NCI-H69 (cell line): ENCODE results near the gene CDCA4.
"Not testable (repeated sequence)": the region's sequence is repeated elsewhere in the genome, so short reads cannot be mapped to it uniquely, and the experiment has no call there.

Experiments used
- DNase-seq: peaks from one replicate; lab custom pipeline; 2025; lab: John Stamatoyannopoulos, UW

Gene CDCA4

DNA sequence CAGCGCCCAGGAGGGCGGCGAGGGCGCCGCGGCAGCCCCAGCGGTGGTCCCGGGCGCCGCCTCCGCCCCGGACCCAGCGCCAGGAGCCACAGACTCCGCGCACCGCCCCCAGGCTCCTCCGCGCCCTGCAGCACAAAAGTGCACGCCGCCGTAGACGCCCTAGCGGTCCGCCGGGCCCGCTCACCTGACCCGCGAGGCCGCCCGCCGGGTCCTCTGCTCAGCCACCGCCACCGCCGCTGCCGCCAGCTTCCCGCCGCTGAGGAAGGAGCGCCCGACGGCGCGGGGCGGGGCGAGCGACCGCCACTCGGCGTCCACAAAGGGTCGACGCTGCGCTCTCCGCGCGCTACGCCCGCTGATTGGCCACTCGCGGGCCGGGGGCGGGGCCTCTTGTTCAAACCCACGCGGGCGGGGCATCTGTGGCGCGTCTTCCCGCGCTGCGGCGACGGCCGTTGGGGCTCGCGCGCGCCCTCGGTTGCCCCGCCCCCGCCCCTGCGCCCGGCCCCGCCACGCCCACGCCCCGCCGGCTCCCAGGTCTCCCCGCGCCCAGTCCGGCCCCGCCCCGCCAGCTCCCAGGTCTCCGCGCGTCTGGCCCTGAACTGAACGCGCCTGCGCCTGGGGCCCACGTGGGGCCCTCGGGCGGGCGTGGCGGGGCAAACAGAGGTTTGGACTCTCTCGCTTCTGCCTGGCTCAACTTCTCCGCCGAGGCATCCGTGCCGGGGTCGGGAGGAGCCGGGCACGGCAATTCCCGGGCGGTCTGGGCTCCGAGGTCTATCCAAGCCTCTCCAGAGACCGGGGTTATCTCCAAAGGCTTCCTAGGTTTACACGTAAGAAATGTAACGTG is at the start of gene CDCA4:
TSS of gene CDCA4 (minus strand) at position 269 of the 841 bp plus-strand sequence. CDS start 9,154 bp downstream, outside the sequence.
- peak; percentile 99 for DNase-seq

DNA sequence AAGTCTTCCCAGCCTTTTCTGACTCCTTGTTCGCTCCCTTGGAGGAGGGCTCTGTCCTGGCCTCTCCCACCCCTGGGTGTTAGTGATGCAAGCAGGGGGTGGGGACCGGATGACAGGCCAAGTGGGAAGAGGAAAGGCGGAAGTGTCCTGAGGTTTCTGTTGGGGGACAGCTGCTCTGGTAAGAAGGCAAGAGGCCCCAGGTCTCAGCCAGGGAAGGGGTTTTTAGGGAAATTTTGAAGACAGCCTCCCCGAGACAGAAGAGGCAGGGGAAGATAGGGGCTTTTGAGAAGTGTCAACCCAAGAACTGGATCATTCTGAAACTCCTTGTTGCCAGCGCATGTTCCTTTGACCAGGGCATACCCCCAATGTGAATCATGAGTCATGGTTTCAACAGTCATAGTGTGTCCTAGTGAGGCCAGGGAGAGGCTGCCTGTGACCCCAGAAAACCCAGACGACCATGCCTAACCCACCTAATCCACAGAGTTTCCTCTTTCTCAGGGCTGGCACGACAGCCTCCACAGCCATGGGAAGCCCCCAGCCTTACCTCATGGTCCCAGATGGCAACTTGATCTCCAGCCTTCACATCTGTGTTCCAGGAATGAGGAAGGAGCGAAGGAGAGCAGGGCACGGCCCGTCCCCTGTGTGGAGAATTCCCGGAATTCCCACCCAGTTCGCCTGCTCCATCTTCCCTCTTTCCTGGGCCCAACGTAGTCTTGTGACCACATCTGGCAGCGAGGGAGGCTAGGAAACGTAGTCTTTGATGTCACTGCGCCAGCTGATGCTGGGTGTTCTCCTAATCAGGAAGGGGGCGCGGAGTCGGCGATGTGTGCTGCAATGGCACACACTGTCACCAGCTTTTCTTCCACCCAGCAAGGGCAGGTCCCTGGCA is 49.2 kb upstream of the CDCA4 start:
- DNase-seq: no peak

DNA sequence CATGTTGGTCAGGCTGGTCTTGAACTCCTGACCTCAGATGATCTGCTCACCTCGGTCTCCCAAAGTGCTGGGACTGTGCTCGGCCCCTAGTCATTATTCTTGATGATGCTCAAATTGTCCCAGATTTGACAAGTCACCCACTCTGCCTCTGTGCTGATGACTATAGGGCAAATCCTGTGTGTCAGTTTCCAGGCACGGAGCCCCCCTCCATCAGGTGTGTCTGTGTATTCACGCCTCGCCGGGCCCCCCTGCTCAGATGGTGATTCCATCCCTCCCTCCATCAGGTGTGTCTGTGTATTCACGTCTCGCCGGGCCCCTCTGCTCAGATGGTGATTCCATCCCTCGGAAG is 48.6 kb upstream of the CDCA4 start:
- DNase-seq: no peak

DNA sequence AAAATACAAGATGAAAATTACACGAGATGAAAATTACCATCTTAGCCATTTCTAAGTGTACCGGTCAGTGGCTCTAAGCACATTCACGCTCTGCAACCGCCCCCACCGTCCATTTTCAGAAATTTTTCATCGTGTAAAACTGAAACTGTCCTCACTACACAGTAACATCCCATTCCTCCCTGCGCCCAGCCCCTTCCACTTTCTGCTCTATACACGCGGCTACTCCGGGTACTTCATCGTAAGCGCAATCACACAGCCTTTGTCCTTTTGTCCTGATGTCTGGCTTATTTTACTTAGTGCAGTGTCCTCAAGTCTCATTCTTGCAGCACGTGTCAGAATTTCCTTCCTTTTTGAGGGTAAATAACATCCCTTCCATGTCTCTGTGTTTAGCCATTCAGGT is 47.9 kb upstream of the CDCA4 start:
- DNase-seq: no peak

GRCh38 chr14:105067969-105068301 is 47.1 kb upstream of the CDCA4 start:
- DNase-seq: no peak

DNA sequence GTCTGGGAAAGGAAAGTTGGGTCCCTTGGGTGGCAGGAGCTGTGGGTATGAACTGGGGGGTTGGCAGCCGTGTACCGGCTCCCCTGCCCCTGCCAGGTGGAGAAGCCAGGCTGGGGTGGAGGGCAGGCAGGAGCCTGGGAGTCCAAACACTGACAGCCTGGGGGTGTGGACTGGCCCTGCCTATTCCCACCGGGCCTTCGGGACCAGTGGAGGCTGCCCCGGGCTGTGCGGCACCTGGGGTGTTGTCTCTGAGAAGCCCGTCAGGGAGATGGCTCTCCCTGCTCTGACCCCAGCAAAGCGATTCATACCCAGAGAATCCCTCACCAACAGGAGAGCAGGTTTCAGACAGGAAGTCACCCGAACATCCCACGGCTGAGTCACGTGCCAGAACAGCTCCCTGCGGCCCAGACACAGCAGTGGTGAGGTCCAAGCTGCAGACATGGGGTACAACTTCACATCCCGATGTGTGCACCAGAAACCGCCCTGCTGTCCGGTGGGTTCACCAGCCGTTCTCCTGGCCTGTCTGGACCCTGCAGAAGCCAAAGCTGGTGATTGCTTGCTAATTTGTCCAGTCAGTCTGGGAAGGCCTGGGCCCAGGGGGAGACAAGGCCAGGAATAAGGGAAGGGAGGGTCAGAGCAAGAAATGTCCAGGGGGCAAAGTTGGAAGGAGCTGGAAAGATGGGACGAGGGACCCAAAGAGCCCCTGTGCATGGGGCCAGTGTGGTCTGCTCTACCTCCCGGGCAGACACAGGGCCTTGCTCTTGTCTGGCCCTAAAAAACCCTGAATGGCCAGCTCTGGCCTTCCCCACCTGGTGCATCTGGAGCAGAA is 46.5 kb upstream of the CDCA4 start:
- DNase-seq: no peak

DNA sequence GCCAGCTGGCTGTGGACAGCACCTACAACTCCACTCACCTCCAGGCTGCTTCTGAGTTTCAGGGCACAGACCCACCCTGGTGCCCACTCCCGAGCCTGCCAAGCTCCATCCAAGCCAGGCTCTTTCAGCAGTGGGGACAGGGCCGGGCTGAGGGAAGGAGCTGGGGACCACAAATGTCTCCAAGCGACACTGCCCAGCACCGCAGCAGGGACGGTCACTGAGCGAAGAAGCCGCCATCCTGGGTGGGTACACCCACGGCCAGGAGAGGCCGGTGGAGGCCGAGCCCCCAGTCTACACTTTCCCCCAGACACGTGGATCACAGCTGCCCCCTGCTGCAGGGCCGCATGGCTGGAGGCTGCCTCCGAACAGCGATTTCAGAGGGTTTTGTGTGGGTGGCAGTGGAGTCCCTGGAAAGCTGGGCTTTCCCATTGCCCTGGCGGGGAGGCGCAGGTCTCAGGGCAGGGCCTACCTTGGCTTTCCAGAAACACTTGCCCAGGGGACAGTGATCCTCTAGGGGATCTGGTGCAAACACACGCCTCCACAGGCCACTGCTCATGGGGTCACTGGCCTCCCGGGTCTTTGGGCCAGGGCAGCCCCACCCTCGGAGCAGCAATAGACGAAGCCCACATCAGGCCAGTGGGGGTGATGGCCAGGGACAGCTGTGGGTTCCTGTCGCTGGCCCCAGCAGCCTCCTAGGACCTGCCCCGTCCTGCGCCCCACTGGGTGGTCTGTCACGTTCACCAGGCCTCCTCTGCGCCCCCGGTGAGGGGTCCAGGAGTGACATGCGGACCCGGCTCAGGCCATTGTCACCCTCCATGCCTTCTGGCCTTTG is 45.6 kb upstream of the CDCA4 start:
- DNase-seq: no peak

- no peak for DNase-seq
Measured at GRCh38 chr14:105065280-105066228, 44.7 kb upstream of the CDCA4 start, which contains the start of gene GPR132. TSS of gene GPR132 (minus strand) at chr14:105065430. CDS start at chr14:105055420, 10,010 bp downstream.

GRCh38 chr14:105064721-105065143 is 43.8 kb upstream of the CDCA4 start:
- no peak for DNase-seq

GRCh38 chr14:105064001-105064400 is 43.1 kb upstream of the CDCA4 start:
- DNase-seq: no peak

DNA sequence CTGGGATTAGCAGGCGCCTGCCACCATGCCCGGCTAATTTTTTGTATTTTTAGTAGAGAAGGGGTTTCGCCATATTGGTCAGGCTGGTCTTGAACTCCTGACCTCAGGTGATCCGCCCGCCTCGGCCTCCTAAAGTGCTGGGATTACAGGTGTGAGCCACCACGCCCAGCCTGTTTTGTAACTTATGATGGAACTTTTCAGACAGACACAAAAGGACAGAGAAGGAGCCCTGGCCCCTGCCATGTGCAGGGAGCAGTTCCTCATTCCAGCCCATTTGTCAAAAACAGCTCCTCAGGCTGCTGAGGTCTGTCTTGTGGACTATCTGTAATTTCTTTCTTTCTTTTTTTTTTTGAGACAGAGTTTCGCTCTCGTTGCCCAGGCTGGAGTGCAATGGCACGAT is 42.6 kb upstream of the CDCA4 start:
- DNase-seq: not testable (repeated sequence)

DNA sequence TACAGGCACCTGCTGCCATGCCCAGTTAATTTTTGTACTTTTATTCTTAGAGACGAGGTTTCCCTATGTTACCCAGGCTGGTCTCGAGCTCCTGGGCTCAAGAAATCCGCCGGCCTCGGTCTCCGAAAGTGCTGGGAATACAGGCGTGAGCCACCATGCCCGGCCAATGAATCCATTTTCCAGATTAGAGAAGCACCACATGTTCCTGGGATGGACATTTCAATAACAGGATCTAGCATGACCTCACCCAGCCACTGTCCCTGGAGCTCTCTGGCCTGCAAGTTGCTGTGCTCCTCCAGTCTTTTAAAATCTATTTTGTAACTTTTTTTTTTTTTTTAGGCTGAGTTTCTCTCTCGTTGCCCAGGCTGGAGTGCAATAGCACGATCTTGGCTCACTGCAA is 42.2 kb upstream of the CDCA4 start:
- DNase-seq: no peak

DNA sequence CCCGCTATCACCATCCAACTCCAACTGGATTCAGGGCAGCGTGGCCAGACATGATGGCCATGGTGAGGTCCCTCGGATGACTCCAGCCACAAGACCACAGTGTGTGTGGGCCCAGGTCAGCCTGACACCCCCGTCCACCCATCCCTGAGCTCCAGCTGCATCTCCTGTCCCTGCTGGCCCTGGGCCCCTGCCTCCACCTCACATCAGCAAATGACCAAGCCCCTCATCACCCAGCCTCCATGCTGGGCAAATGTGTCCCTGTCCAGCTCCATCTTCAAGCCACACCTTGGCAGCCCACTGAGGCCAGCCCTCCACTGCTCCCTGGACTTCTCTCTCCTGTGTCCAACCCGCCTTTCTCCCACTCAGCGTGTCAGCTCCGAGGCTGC is 41.2 kb upstream of the CDCA4 start:
- no peak for DNase-seq

GRCh38 chr14:105061428-105062047 is 40.7 kb upstream of the CDCA4 start:
- DNase-seq: no peak

- no peak for DNase-seq
Measured at GRCh38 chr14:105060751-105061427, 40.0 kb upstream of the CDCA4 start.

DNA sequence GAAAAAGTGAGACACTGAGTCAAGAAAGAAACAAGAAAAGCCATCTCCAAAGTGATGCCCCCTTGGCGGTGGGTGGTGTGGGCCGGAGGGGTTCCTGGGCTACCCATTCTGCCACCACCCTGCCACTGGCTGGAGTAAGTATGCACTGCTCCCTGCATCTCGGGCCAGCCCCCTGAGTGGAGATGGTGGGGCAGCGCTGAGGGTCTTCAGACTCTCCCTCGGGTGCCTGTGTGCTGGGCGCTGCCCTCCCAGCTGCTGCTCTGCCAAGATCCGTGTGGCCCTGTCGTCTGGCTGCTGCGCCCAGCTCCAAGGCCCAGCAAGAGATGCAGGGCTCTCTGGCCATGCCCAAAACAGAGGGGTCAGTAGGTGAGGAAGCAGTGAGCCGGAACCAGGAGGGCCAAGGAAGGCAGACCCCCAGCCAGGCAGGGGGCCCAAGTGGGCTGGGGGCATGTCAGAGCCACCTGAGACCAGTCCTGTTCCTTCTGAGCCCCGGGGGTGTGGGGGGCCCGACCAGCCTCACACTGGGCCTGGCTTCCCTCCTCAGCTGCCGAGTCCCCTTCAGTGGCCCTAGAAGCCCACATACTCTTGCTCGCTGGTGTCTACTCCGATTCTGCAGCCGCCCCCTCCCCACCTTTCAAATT is 39.2 kb upstream of the CDCA4 start:
- DNase-seq: no peak

DNA sequence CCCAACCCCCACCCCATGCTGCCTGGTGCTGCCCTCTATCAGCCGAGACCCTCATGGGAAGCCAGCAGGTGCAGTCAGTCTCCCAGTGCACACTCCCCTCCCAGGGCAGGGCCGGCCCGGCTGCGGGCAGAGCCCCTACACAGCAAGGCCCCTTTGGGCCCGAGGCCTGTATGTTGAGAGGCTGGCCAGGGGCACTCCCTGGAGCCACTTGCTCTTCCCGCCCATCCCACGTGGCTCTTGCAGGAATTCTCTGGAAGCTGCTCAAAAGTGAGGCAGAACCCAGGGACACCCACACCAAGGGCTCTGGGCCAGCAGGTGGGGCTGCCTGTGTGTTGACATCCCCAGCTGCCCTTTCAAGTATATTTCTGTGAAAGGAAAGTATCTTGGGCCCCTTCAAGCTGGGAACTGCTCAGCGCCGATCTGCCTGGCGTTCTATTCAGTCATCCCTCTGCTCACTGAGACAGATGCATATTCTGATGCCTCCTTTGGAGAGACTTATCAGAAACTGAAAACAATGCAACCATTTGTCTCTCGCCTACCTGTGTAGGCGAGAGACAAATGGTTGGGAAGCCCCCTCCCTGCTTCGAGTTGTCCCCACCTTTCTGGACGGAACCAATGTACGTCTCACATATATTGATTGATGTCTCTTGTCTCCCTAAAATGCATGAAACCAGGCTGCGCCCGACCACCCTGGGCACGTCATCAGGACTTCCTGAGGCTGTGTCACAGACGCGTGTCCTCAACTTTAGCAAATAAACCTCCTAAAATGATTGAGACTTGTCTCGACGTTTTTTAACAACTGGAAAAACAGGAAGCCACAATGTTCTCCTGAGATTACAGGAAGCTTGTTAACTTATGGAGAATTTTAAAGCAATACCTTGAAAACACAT is 38.4 kb upstream of the CDCA4 start:
- no peak for DNase-seq
